ENCODE data around the gene HAND2.

DNA sequence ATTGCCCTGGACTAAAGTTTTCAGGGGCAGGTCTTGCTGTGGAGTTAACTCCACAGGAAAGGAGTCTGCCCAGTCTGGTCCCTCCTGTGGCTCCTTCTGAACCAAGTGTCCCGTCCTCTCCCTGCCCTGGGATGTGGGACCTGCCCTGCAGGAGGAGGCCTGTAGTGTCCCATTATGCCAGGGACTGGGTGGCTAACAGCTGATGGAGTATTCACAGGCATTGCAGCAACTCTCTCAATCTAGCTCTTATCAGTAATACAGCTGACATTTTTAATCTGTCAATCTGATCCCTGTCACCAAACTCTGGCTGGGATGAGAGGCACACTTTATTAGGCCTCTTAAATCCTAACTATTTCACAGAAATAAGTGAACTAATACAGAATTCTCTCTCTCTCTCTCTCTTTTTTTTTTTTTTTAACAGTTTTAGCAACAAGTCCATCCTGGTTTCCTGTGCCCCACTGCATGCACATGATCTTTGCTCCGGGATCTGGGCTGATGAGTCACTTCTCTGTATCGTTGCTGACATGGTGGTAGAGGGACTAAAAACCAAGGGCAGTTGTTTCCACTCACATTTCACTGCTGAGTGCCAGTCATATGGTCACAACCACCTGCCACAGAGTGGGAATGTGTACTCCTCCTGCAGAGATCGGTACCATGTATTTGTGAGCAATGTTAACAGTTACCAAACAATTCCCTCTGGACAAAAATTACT is 39.1 kb downstream of the HAND2 start:
- TF ChIP-seq, protein P1, sequence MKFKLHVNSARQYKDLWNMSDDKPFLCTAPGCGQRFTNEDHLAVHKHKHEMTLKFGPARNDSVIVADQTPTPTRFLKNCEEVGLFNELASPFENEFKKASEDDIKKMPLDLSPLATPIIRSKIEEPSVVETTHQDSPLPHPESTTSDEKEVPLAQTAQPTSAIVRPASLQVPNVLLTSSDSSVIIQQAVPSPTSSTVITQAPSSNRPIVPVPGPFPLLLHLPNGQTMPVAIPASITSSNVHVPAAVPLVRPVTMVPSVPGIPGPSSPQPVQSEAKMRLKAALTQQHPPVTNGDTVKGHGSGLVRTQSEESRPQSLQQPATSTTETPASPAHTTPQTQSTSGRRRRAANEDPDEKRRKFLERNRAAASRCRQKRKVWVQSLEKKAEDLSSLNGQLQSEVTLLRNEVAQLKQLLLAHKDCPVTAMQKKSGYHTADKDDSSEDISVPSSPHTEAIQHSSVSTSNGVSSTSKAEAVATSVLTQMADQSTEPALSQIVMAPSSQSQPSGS (CRISPR knock-in tag; IDR thresholded peaks at IDR 0.05): no peak
- TF ChIP-seq POLR2A (IDR thresholded peaks at IDR 0.05; ENCODE audit: insufficient read depth in 1 of 2, low read depth in 2 of 2, low read length in 2 of 2) (no peak), ARNT (IDR thresholded peaks at IDR 0.05) (no peak), DMAP1 (CRISPR knock-in tag; IDR thresholded peaks at IDR 0.05) (no peak), KAT7 (CRISPR knock-in tag; IDR thresholded peaks at IDR 0.05; ENCODE audit: borderline replicate concordance) (no peak)
